Ishikawa (cell line): ENCODE results near the gene ZNF506.

Experiments used
- RAD21 ChIP-seq: IDR thresholded peaks from 2 replicates; pipeline ENCODE4 v1.6.1; 2012; ENCODE audit warnings: low read depth
- YY1 ChIP-seq: IDR thresholded peaks from 2 replicates; pipeline ENCODE4 v1.6.1; 2012; ENCODE audit warnings: low read depth

DNA sequence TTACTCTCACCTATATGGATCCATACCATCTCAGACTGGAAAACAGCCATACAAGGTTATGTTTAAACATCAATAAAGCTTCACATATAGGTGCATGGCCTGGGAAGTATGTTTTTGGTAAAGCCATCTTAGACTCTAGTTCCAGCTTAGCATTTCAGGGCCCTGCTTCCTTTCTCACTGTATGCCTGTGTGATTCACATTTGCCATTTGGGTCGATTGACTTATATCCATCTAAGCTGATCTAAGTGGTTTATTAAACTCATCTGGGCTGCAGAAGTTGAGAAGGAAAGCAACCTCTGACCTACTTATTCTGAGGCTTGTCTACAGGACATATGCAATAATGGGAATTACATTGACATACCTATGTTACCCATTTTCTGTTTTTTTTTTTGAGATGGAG lies 33.5 kb downstream of the ZNF506 start:
- TF ChIP-seq RAD21 (no peak), YY1 (no peak)
